SK-N-SH (cell line): ENCODE data around the gene NOS1.

Experiments used
- EP300 ChIP-seq, 2 experiments: IDR thresholded peaks; 2 replicates each; pipeline versions ENCODE4 v1.4.0 to v1.6.1; 2012; ENCODE audit warnings: borderline replicate concordance in 1 of 2, low read depth in 1 of 2, low read length in 1 of 2
- RAD21 ChIP-seq: IDR thresholded peaks from 2 replicates; pipeline ENCODE4 v1.6.1; 2012; ENCODE audit warnings: mild to moderate bottlenecking, low read length
- RFX5 ChIP-seq: IDR thresholded peaks from 2 replicates; pipeline ENCODE4 v1.6.1; 2012; ENCODE audit warnings: mild to moderate bottlenecking, improper control_type of control experiment, low read length
- TAF1 ChIP-seq: IDR thresholded peaks from 2 replicates; pipeline ENCODE4 v1.6.1; 2012; ENCODE audit warnings: low read depth, mild to moderate bottlenecking, low read length, moderate library complexity, borderline replicate concordance
- TF ChIP-seq, protein P1 (sequence below): fragments of 200-600 bp; sonication (generic); IDR thresholded peaks from 2 replicates; pipeline ENCODE4 v1.6.1; 2017; ENCODE audit warnings: antibody characterized with exemption, mild to moderate bottlenecking, moderate library complexity

DNA sequence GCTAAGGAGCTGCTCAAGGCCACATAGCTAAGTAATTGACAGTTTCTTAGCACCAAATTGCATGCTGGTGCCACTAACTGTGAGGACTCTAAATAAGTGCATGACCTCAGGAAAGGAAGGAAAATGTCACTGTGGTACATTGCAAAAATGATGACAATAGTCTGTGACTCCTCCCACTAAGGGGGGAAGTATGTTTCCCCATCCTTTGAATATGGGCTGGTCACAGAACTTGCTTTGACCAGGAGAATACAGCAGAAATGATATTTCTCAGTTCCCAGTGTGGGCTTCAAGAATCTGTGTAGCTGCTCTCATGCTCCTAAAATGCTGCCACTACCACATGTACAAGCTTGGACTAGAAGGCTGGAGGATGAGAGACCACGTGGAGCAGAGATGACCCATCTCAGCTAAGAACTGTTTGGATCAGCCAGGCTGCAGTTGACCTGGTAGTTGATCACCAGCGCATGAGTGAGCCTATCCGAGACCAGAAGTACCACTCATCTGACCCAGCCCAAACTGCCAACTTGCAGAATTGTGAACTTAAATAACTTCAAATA lies 42.2 kb upstream of the NOS1 start:
- TF ChIP-seq RAD21, result no peak
- TF ChIP-seq TAF1, result no peak
- no peak for TF ChIP-seq RFX5
- TF ChIP-seq, protein P1, sequence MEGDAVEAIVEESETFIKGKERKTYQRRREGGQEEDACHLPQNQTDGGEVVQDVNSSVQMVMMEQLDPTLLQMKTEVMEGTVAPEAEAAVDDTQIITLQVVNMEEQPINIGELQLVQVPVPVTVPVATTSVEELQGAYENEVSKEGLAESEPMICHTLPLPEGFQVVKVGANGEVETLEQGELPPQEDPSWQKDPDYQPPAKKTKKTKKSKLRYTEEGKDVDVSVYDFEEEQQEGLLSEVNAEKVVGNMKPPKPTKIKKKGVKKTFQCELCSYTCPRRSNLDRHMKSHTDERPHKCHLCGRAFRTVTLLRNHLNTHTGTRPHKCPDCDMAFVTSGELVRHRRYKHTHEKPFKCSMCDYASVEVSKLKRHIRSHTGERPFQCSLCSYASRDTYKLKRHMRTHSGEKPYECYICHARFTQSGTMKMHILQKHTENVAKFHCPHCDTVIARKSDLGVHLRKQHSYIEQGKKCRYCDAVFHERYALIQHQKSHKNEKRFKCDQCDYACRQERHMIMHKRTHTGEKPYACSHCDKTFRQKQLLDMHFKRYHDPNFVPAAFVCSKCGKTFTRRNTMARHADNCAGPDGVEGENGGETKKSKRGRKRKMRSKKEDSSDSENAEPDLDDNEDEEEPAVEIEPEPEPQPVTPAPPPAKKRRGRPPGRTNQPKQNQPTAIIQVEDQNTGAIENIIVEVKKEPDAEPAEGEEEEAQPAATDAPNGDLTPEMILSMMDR, result no peak
- TF ChIP-seq EP300 (IDR thresholded peaks at IDR 0.05; ENCODE audit: borderline replicate concordance in 1 of 2, low read depth in 1 of 2, low read length in 1 of 2), result no peak
